ENCODE results near the gene MYO10.

- TF ChIP-seq CTCF (IDR thresholded peaks at IDR 0.05) (no peak), POLR2A (IDR thresholded peaks at IDR 0.05) (no peak)
These were observed 40.0 kb upstream of the MYO10 start for GRCh38 chr5:16975950-16976624.
